HEK293 (cell line): ENCODE results near the gene SNHG17.

Source experiments
- OVOL3 ChIP-seq: fragments of 450-650 bp; formaldehyde crosslinking; IDR thresholded peaks from 2 replicates; pipeline ENCODE4 v1.5.1; 2016; ENCODE audit warnings: missing biosample characterization, missing genetic modification characterization
- SETDB1 ChIP-seq: IDR thresholded peaks from one replicate; pipeline ENCODE4 v1.6.1; 2017; ENCODE audit warnings: mild to moderate bottlenecking, low read length, moderate library complexity, mixed read lengths; ENCODE audit not compliant: insufficient read length
- SP2 ChIP-seq: fragments of 450-650 bp; formaldehyde crosslinking; IDR thresholded peaks from 2 replicates; pipeline ENCODE4 v1.5.1; 2016; ENCODE audit warnings: missing biosample characterization, missing genetic modification characterization
- SP3 ChIP-seq: fragments of 450-650 bp; formaldehyde crosslinking; IDR thresholded peaks from 2 replicates; pipeline ENCODE4 v1.5.1; 2016; ENCODE audit warnings: missing biosample characterization, missing genetic modification characterization
- YY1 ChIP-seq: fragments of 450-650 bp; formaldehyde crosslinking; IDR thresholded peaks from 2 replicates; pipeline ENCODE4 v1.5.1; 2018; ENCODE audit warnings: missing biosample characterization, missing genetic modification characterization
- ZBTB21 ChIP-seq: fragments of 450-650 bp; formaldehyde crosslinking; IDR thresholded peaks from 2 replicates; pipeline ENCODE4 v1.5.1; 2017; ENCODE audit warnings: missing biosample characterization, missing genetic modification characterization
- ZBTB8A ChIP-seq: fragments of 450-650 bp; formaldehyde crosslinking; IDR thresholded peaks from 2 replicates; pipeline ENCODE4 v1.5.1; 2016; ENCODE audit warnings: missing biosample characterization, missing genetic modification characterization
- ZNF121 ChIP-seq: fragments of 450-650 bp; formaldehyde crosslinking; IDR thresholded peaks from 2 replicates; pipeline ENCODE4 v1.5.1; 2016; ENCODE audit warnings: missing biosample characterization, missing genetic modification characterization
- ZNF174 ChIP-seq: fragments of 450-650 bp; formaldehyde crosslinking; IDR thresholded peaks from 2 replicates; pipeline ENCODE4 v1.5.0; 2017; ENCODE audit warnings: missing biosample characterization, mild to moderate bottlenecking, missing genetic modification characterization
- ZNF274 ChIP-seq, 2 experiments: fragments of 200-500 bp in 1 of 2; fragments of 450-650 bp in 1 of 2; sonication (Bioruptor generic) in 1 of 2; formaldehyde crosslinking in 1 of 2; IDR thresholded peaks; 2 replicates each; pipeline versions ENCODE4 v1.5.1 to v1.6.1; 2014 to 2016; ENCODE audit warnings: borderline replicate concordance in 1 of 2, inconsistent platforms in 1 of 2, low read length in 1 of 2, missing biosample characterization in 1 of 2, missing genetic modification characterization in 1 of 2
- ZNF341 ChIP-seq: fragments of 450-650 bp; formaldehyde crosslinking; IDR thresholded peaks from 2 replicates; pipeline ENCODE4; 2016; ENCODE audit warnings: low read depth, missing biosample characterization, missing genetic modification characterization
- ZNF354C ChIP-seq: fragments of 450-650 bp; formaldehyde crosslinking; IDR thresholded peaks from 2 replicates; pipeline ENCODE4 v1.5.1; 2016; ENCODE audit warnings: missing biosample characterization, missing genetic modification characterization, low read depth, borderline replicate concordance
- ZNF423 ChIP-seq: fragments of 450-650 bp; formaldehyde crosslinking; IDR thresholded peaks from 2 replicates; pipeline ENCODE4 v1.5.1; 2016; ENCODE audit warnings: missing biosample characterization, missing genetic modification characterization
- ZNF549 ChIP-seq: fragments of 450-650 bp; IDR thresholded peaks from 2 replicates; pipeline ENCODE4 v1.5.1; 2018; ENCODE audit warnings: missing biosample characterization, missing genetic modification characterization, mild to moderate bottlenecking, inconsistent platforms, moderate library complexity
- ZNF76 ChIP-seq: fragments of 450-650 bp; formaldehyde crosslinking; IDR thresholded peaks from 2 replicates; pipeline ENCODE4; 2016; ENCODE audit warnings: low read depth, missing biosample characterization, missing genetic modification characterization, borderline replicate concordance
- ZNF785 ChIP-seq: fragments of 450-650 bp; formaldehyde crosslinking; IDR thresholded peaks from 2 replicates; pipeline ENCODE4 v1.5.1; 2016; ENCODE audit warnings: missing biosample characterization, missing genetic modification characterization
- ZSCAN23 ChIP-seq: fragments of 450-650 bp; formaldehyde crosslinking; IDR thresholded peaks from 2 replicates; pipeline ENCODE4 v1.5.1; 2016; ENCODE audit warnings: missing biosample characterization, missing genetic modification characterization
- TF ChIP-seq, protein P1 (sequence below): fragments of 450-650 bp; formaldehyde crosslinking; IDR thresholded peaks from 2 replicates; pipeline ENCODE4 v1.5.1; 2016; ENCODE audit warnings: missing biosample characterization, missing genetic modification characterization
- TF ChIP-seq, protein P2 (sequence below): fragments of 450-650 bp; formaldehyde crosslinking; IDR thresholded peaks from 2 replicates; pipeline ENCODE4 v1.5.1; 2016; ENCODE audit warnings: missing biosample characterization, missing genetic modification characterization
- TF ChIP-seq, protein P3 (sequence below): fragments of 450-650 bp; formaldehyde crosslinking; IDR thresholded peaks from 2 replicates; pipeline ENCODE4 v1.5.1; 2017; ENCODE audit warnings: missing biosample characterization, mild to moderate bottlenecking, missing genetic modification characterization, moderate library complexity
- TF ChIP-seq, protein P4 (sequence below): fragments of 450-650 bp; formaldehyde crosslinking; optimal IDR thresholded peaks from 2 replicates; pipeline ENCODE3; 2016; ENCODE audit warnings: missing biosample characterization, mild to moderate bottlenecking, missing genetic modification characterization
- TF ChIP-seq, protein P5 (sequence below): fragments of 450-650 bp; formaldehyde crosslinking; IDR thresholded peaks from 2 replicates; pipeline ENCODE4 v1.5.1; 2017; ENCODE audit warnings: missing biosample characterization, missing genetic modification characterization
- TF ChIP-seq, protein P6 (sequence below): fragments of 450-650 bp; formaldehyde crosslinking; IDR thresholded peaks from 2 replicates; pipeline ENCODE4 v1.5.1; 2016; ENCODE audit warnings: missing biosample characterization, missing genetic modification characterization

The SNHG17 gene

DNA sequence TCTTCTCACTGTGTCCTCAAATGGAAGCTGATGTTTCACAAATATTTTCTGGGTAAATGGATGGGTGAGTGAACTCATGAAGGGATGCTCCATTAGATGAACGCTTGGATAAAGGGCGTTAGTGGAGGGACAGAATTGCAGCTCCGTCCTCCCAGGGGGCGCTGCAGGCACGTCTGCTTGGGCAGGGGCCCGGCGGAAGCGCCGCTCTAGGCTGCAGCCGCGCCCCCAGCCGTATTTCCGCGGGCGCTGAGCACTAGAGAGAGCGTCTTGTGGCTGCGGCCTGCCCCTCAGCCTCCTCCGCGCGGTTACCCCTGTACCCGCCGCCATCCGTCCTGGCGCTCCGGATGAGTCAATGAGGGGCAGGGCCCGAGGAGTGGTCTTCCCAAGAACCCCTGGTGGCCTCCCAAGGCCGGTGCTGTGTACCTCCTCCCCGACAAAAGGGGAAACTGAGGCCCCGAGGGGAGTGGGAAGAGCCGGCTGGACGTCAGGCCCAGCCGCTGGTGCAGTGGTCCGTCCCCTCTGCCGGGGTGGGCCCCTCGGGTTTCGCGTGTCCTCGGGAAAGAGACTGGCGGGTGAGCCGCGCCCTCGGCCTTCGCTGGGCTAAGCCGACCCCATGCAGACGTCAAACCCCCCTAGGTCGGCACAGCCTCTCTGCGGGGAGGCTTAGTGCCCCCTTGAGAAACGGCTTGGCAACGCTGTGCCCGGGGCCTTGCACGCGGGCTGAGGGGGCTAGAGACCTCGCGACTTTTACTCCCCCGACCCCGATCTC is 11.5 kb upstream of the SNHG17 start (continued):
- TF ChIP-seq, protein P1, sequence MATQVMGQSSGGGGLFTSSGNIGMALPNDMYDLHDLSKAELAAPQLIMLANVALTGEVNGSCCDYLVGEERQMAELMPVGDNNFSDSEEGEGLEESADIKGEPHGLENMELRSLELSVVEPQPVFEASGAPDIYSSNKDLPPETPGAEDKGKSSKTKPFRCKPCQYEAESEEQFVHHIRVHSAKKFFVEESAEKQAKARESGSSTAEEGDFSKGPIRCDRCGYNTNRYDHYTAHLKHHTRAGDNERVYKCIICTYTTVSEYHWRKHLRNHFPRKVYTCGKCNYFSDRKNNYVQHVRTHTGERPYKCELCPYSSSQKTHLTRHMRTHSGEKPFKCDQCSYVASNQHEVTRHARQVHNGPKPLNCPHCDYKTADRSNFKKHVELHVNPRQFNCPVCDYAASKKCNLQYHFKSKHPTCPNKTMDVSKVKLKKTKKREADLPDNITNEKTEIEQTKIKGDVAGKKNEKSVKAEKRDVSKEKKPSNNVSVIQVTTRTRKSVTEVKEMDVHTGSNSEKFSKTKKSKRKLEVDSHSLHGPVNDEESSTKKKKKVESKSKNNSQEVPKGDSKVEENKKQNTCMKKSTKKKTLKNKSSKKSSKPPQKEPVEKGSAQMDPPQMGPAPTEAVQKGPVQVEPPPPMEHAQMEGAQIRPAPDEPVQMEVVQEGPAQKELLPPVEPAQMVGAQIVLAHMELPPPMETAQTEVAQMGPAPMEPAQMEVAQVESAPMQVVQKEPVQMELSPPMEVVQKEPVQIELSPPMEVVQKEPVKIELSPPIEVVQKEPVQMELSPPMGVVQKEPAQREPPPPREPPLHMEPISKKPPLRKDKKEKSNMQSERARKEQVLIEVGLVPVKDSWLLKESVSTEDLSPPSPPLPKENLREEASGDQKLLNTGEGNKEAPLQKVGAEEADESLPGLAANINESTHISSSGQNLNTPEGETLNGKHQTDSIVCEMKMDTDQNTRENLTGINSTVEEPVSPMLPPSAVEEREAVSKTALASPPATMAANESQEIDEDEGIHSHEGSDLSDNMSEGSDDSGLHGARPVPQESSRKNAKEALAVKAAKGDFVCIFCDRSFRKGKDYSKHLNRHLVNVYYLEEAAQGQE (tag by site-specific recombination): 0 out of 2 replicates have a peak, but pooled peaks have one; percentile 23
- TF ChIP-seq ZNF341 (tag by site-specific recombination): peak; percentile 78
- TF ChIP-seq ZNF549: no peak
- peak; percentile 84 for TF ChIP-seq SP2 (tag by site-specific recombination)
- TF ChIP-seq, protein P2, sequence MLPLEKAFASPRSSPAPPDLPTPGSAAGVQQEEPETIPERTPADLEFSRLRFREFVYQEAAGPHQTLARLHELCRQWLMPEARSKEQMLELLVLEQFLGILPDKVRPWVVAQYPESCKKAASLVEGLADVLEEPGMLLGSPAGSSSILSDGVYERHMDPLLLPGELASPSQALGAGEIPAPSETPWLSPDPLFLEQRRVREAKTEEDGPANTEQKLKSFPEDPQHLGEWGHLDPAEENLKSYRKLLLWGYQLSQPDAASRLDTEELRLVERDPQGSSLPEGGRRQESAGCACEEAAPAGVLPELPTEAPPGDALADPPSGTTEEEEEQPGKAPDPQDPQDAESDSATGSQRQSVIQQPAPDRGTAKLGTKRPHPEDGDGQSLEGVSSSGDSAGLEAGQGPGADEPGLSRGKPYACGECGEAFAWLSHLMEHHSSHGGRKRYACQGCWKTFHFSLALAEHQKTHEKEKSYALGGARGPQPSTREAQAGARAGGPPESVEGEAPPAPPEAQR (tag by site-specific recombination): peak; percentile 69; the same call in 1 of the 2 replicates
- TF ChIP-seq ZNF423 (tag by site-specific recombination): no peak
- TF ChIP-seq ZNF174 (tag by site-specific recombination): no peak
- TF ChIP-seq ZNF76 (tag by site-specific recombination): peak; percentile 83
- peak; percentile 96 for TF ChIP-seq ZSCAN23 (tag by site-specific recombination)
- TF ChIP-seq, protein P3, sequence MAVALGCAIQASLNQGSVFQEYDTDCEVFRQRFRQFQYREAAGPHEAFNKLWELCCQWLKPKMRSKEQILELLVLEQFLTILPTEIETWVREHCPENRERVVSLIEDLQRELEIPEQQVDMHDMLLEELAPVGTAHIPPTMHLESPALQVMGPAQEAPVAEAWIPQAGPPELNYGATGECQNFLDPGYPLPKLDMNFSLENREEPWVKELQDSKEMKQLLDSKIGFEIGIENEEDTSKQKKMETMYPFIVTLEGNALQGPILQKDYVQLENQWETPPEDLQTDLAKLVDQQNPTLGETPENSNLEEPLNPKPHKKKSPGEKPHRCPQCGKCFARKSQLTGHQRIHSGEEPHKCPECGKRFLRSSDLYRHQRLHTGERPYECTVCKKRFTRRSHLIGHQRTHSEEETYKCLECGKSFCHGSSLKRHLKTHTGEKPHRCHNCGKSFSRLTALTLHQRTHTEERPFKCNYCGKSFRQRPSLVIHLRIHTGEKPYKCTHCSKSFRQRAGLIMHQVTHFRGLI (tag by site-specific recombination): peak; percentile 57; the same call in 1 of the 2 replicates
- TF ChIP-seq SP3 (tag by site-specific recombination): peak; percentile 84
- TF ChIP-seq ZNF785 (tag by site-specific recombination): 0 out of 2 replicates have a peak, but pooled peaks have one; percentile 22
- TF ChIP-seq, protein P4, sequence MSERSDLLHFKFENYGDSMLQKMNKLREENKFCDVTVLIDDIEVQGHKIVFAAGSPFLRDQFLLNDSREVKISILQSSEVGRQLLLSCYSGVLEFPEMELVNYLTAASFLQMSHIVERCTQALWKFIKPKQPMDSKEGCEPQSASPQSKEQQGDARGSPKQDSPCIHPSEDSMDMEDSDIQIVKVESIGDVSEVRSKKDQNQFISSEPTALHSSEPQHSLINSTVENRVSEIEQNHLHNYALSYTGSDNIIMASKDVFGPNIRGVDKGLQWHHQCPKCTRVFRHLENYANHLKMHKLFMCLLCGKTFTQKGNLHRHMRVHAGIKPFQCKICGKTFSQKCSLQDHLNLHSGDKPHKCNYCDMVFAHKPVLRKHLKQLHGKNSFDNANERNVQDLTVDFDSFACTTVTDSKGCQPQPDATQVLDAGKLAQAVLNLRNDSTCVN (tag by site-specific recombination): peak; percentile 83
- TF ChIP-seq, protein P5, sequence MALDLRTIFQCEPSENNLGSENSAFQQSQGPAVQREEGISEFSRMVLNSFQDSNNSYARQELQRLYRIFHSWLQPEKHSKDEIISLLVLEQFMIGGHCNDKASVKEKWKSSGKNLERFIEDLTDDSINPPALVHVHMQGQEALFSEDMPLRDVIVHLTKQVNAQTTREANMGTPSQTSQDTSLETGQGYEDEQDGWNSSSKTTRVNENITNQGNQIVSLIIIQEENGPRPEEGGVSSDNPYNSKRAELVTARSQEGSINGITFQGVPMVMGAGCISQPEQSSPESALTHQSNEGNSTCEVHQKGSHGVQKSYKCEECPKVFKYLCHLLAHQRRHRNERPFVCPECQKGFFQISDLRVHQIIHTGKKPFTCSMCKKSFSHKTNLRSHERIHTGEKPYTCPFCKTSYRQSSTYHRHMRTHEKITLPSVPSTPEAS: 0 out of 2 replicates have a peak, but pooled peaks have one; percentile 50
- TF ChIP-seq ZNF354C (tag by site-specific recombination): no peak
- peak; percentile 55 for TF ChIP-seq ZBTB21 (tag by site-specific recombination)
- TF ChIP-seq, protein P6, sequence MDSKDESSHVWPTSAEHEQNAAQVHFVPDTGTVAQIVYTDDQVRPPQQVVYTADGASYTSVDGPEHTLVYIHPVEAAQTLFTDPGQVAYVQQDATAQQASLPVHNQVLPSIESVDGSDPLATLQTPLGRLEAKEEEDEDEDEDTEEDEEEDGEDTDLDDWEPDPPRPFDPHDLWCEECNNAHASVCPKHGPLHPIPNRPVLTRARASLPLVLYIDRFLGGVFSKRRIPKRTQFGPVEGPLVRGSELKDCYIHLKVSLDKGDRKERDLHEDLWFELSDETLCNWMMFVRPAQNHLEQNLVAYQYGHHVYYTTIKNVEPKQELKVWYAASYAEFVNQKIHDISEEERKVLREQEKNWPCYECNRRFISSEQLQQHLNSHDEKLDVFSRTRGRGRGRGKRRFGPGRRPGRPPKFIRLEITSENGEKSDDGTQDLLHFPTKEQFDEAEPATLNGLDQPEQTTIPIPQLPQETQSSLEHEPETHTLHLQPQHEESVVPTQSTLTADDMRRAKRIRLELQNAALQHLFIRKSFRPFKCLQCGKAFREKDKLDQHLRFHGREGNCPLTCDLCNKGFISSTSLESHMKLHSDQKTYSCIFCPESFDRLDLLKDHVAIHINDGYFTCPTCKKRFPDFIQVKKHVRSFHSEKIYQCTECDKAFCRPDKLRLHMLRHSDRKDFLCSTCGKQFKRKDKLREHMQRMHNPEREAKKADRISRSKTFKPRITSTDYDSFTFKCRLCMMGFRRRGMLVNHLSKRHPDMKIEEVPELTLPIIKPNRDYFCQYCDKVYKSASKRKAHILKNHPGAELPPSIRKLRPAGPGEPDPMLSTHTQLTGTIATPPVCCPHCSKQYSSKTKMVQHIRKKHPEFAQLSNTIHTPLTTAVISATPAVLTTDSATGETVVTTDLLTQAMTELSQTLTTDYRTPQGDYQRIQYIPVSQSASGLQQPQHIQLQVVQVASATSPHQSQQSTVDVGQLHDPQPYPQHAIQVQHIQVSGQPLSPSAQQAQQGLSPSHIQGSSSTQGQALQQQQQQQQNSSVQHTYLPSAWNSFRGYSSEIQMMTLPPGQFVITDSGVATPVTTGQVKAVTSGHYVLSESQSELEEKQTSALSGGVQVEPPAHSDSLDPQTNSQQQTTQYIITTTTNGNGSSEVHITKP (tag by site-specific recombination): peak; percentile 75
- peak; percentile 79 for TF ChIP-seq YY1 (tag by site-specific recombination)
- TF ChIP-seq ZNF274 (IDR thresholded peaks at IDR 0.05; ENCODE audit: low read length): no peak
- no peak for TF ChIP-seq ZNF274 (tag by site-specific recombination; IDR thresholded peaks at IDR 0.05; ENCODE audit: borderline replicate concordance)
- TF ChIP-seq ZBTB8A (tag by site-specific recombination): peak; percentile 88
- peak; percentile 53; the same call in 1 of the 2 replicates for TF ChIP-seq OVOL3 (tag by site-specific recombination)
- TF ChIP-seq SETDB1: no peak
- no peak for TF ChIP-seq ZNF121
